SU-DHL-6 (cell line): ENCODE measurements around the gene MMEL1.

Experiments
- EZH2phosphoT487 ChIP-seq: fragments of 200-600 bp; sonication (generic), shearing (Covaris generic); conservative IDR thresholded peaks from 2 replicates; pipeline ENCODE4 v1.6.1; 2018; ENCODE audit warnings: mild to moderate bottlenecking, antibody characterized with exemption, low read length, moderate library complexity, mixed read lengths
- TF ChIP-seq, protein P1 (sequence below): fragments of 200-600 bp; sonication (generic); IDR thresholded peaks from one replicate; pipeline ENCODE4 v1.5.1; 2017; ENCODE audit warnings: antibody characterized with exemption, mild to moderate bottlenecking, low read length, moderate library complexity; ENCODE audit not compliant: insufficient read depth, poor library complexity, severe bottlenecking

DNA sequence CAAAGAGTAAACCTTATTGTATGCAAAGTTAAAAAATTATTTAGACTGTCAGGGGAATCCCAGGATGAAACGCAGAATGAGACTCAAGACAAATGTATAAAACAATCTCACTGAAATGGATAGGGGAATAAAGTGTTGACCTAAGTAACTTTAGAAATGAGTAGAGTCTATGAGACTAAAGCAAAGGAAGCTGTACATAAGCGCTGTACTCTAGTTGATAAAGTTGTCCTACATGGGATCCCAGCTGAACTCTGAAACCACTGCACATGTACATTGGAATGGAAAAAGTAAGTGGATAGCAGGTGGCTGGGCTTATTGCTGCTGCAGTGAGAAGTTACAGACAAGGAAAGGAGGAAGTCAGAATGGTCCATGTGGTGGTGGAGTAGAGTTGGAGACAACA lies 18.7 kb downstream of the MMEL1 start:
- TF ChIP-seq, protein P1, sequence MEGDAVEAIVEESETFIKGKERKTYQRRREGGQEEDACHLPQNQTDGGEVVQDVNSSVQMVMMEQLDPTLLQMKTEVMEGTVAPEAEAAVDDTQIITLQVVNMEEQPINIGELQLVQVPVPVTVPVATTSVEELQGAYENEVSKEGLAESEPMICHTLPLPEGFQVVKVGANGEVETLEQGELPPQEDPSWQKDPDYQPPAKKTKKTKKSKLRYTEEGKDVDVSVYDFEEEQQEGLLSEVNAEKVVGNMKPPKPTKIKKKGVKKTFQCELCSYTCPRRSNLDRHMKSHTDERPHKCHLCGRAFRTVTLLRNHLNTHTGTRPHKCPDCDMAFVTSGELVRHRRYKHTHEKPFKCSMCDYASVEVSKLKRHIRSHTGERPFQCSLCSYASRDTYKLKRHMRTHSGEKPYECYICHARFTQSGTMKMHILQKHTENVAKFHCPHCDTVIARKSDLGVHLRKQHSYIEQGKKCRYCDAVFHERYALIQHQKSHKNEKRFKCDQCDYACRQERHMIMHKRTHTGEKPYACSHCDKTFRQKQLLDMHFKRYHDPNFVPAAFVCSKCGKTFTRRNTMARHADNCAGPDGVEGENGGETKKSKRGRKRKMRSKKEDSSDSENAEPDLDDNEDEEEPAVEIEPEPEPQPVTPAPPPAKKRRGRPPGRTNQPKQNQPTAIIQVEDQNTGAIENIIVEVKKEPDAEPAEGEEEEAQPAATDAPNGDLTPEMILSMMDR = no peak
- TF ChIP-seq EZH2phosphoT487 = no peak
